ENCODE measurements around the gene UBE2U.

The UBE2U gene

GRCh38 chr1:64167176-64167575 is 36.2 kb upstream of the UBE2U start:
- Histone ChIP-seq H3K36me3 (replicated peaks in 1 of 2; ENCODE audit: control insufficient read depth in 2 of 2, insufficient read depth in 2 of 2, low read length in 2 of 2) (peaks cover 0 to 2% of the 10 kb centered on the region in 2 donors), H3K4me2 (ENCODE audit: insufficient read depth, low read length, poor library complexity, severe bottlenecking) (no peak overlapping the region), H3K4me1 (ENCODE audit: control insufficient read depth in 2 of 2, insufficient read depth in 1 of 2, low read depth in 1 of 2, low read length in 2 of 2) (peaks cover 0 to 2% of the 10 kb centered on the region in 2 donors), H2AFZ (ENCODE audit: low read length) (no peak overlapping the region), H4K91ac (ENCODE audit: low read depth, low read length, poor library complexity) (no peak overlapping the region), H3K9me3 (replicated peaks in 1 of 2; ENCODE audit: control insufficient read depth in 2 of 2, insufficient read depth in 1 of 2, low read depth in 1 of 2, low read length in 2 of 2) (no peaks in the 10 kb centered on the region), H3K27me3 (ENCODE audit: control insufficient read depth in 3 of 3, insufficient read depth in 3 of 3, low read depth in 1 of 3, low read length in 3 of 3) (no peaks in the 10 kb centered on the region), H3K23ac (ENCODE audit: low read depth, low read length, poor library complexity) (no peak overlapping the region), H3K9ac (ENCODE audit: low read depth, low read length, poor library complexity) (no peak overlapping the region), H3K18ac (ENCODE audit: low read length) (no peak overlapping the region), H2BK12ac (ENCODE audit: low read length) (no peak overlapping the region), H2AK5ac (ENCODE audit: low read depth, low read length) (no peak overlapping the region), H3K79me1 (ENCODE audit: low read depth, low read length) (no peaks in the 10 kb centered on the region), H2BK5ac (ENCODE audit: low read length) (no peak overlapping the region), H3K4ac (ENCODE audit: low read length) (no peak overlapping the region), H3K4me3 (ENCODE audit: low read length in 2 of 2) (no peak overlapping the region), H4K8ac (ENCODE audit: low read depth, low read length) (no peak overlapping the region), H2BK120ac (ENCODE audit: low read depth, low read length) (no peak overlapping the region), H3K14ac (ENCODE audit: low read length) (no peak overlapping the region), H3K27ac (replicated peaks; ENCODE audit: low read length) (no peak overlapping the region), H2BK15ac (ENCODE audit: low read length) (no peak overlapping the region)
- no CpG with 5 or more reads among the region's 2 CpGs for WGBS, 2 donors (ENCODE audit: extremely low coverage in 2 of 2, insufficient read length in 2 of 2, insufficient replicate concordance in 1 of 2)
- no peak for DNase-seq (ENCODE audit: low spot score)

GRCh38 chr1:64171246-64171645 is 32.2 kb upstream of the UBE2U start:
- no peak overlapping the region for H3K23ac ChIP-seq (ENCODE audit: low read depth, low read length, poor library complexity)
- H2BK12ac ChIP-seq (ENCODE audit: low read length) = no peak overlapping the region
- H3K18ac ChIP-seq (ENCODE audit: low read length) = no peak overlapping the region
- H3K36me3 ChIP-seq (replicated peaks in 1 of 2; ENCODE audit: control insufficient read depth in 2 of 2, insufficient read depth in 2 of 2, low read length in 2 of 2) = peaks cover 0 to 2% of the 10 kb centered on the region in 2 donors
- H2BK120ac ChIP-seq (ENCODE audit: low read depth, low read length) = no peak overlapping the region
- H3K4me3 ChIP-seq (ENCODE audit: low read length in 2 of 2) = no peak overlapping the region
- no peak overlapping the region for H4K91ac ChIP-seq (ENCODE audit: low read depth, low read length, poor library complexity)
- H3K27me3 ChIP-seq (ENCODE audit: control insufficient read depth in 3 of 3, insufficient read depth in 3 of 3, low read depth in 1 of 3, low read length in 3 of 3) = no peaks in the 10 kb centered on the region
- no peak overlapping the region for H2BK5ac ChIP-seq (ENCODE audit: low read length)
- DNase-seq (ENCODE audit: low spot score) = no peak
- no peaks in the 10 kb centered on the region for H3K9me3 ChIP-seq (replicated peaks in 1 of 2; ENCODE audit: control insufficient read depth in 2 of 2, insufficient read depth in 1 of 2, low read depth in 1 of 2, low read length in 2 of 2)
- H2AFZ ChIP-seq (ENCODE audit: low read length) = no peak overlapping the region
- no peak overlapping the region for H3K27ac ChIP-seq (replicated peaks; ENCODE audit: low read length)
- no peak overlapping the region for H3K4ac ChIP-seq (ENCODE audit: low read length)
- whole genome bisulfite sequencing, 2 donors (ENCODE audit: extremely low coverage in 2 of 2, insufficient read length in 2 of 2, insufficient replicate concordance in 1 of 2) = no CpG with 5 or more reads among the region's 1 CpG
- no peak overlapping the region for H4K8ac ChIP-seq (ENCODE audit: low read depth, low read length)
- no peaks in the 10 kb centered on the region for H3K79me1 ChIP-seq (ENCODE audit: low read depth, low read length)
- no peak overlapping the region for H2AK5ac ChIP-seq (ENCODE audit: low read depth, low read length)
- H3K4me1 ChIP-seq (ENCODE audit: control insufficient read depth in 2 of 2, insufficient read depth in 1 of 2, low read depth in 1 of 2, low read length in 2 of 2) = no peaks in the 10 kb centered on the region
- no peak overlapping the region for H3K4me2 ChIP-seq (ENCODE audit: insufficient read depth, low read length, poor library complexity, severe bottlenecking)
- H3K14ac ChIP-seq (ENCODE audit: low read length) = no peak overlapping the region
- no peak overlapping the region for H3K9ac ChIP-seq (ENCODE audit: low read depth, low read length, poor library complexity)
- no peak overlapping the region for H2BK15ac ChIP-seq (ENCODE audit: low read length)

- Histone ChIP-seq H3K4ac (ENCODE audit: low read length) (no peak overlapping the region), H3K27me3 (ENCODE audit: control insufficient read depth in 3 of 3, insufficient read depth in 3 of 3, low read depth in 1 of 3, low read length in 3 of 3) (no peaks in the 10 kb centered on the region), H3K36me3 (replicated peaks in 1 of 2; ENCODE audit: control insufficient read depth in 2 of 2, insufficient read depth in 2 of 2, low read length in 2 of 2) (no peaks in the 10 kb centered on the region), H3K4me1 (ENCODE audit: control insufficient read depth in 2 of 2, insufficient read depth in 1 of 2, low read depth in 1 of 2, low read length in 2 of 2) (peaks cover 0 to 2% of the 10 kb centered on the region in 2 donors), H2BK5ac (ENCODE audit: low read length) (no peak overlapping the region), H3K4me3 (ENCODE audit: low read length in 2 of 2) (no peak overlapping the region), H3K27ac (replicated peaks; ENCODE audit: low read length) (no peak overlapping the region), H2AK5ac (ENCODE audit: low read depth, low read length) (no peak overlapping the region), H3K4me2 (ENCODE audit: insufficient read depth, low read length, poor library complexity, severe bottlenecking) (no peak overlapping the region), H3K14ac (ENCODE audit: low read length) (no peak overlapping the region), H3K9ac (ENCODE audit: low read depth, low read length, poor library complexity) (no peak overlapping the region), H3K79me1 (ENCODE audit: low read depth, low read length) (no peaks in the 10 kb centered on the region), H3K18ac (ENCODE audit: low read length) (no peak overlapping the region), H2BK12ac (ENCODE audit: low read length) (no peak overlapping the region), H3K23ac (ENCODE audit: low read depth, low read length, poor library complexity) (no peak overlapping the region), H4K8ac (ENCODE audit: low read depth, low read length) (no peak overlapping the region), H2AFZ (ENCODE audit: low read length) (no peak overlapping the region), H2BK15ac (ENCODE audit: low read length) (no peak overlapping the region), H4K91ac (ENCODE audit: low read depth, low read length, poor library complexity) (no peak overlapping the region), H2BK120ac (ENCODE audit: low read depth, low read length) (no peak overlapping the region), H3K9me3 (replicated peaks in 1 of 2; ENCODE audit: control insufficient read depth in 2 of 2, insufficient read depth in 1 of 2, low read depth in 1 of 2, low read length in 2 of 2) (no peaks in the 10 kb centered on the region)
- no peak for DNase-seq (ENCODE audit: low spot score)
- WGBS, 2 donors (ENCODE audit: extremely low coverage in 2 of 2, insufficient read length in 2 of 2, insufficient replicate concordance in 1 of 2) = no CpG with 5 or more reads among the region's 3 CpGs
These were observed 31.6 kb upstream of the UBE2U start for GRCh38 chr1:64171797-64172281.

GRCh38 chr1:64172458-64172983 is 30.9 kb upstream of the UBE2U start:
- H3K27me3 ChIP-seq (ENCODE audit: control insufficient read depth in 3 of 3, insufficient read depth in 3 of 3, low read depth in 1 of 3, low read length in 3 of 3) = no peaks in the 10 kb centered on the region
- no peak overlapping the region for H2AFZ ChIP-seq (ENCODE audit: low read length)
- no peak overlapping the region for H3K27ac ChIP-seq (replicated peaks; ENCODE audit: low read length)
- H4K8ac ChIP-seq (ENCODE audit: low read depth, low read length) = no peak overlapping the region
- no CpG with 5 or more reads among the region's 3 CpGs for WGBS, 2 donors (ENCODE audit: extremely low coverage in 2 of 2, insufficient read length in 2 of 2, insufficient replicate concordance in 1 of 2)
- H3K4ac ChIP-seq (ENCODE audit: low read length) = no peak overlapping the region
- no peak overlapping the region for H2AK5ac ChIP-seq (ENCODE audit: low read depth, low read length)
- no peaks in the 10 kb centered on the region for H3K79me1 ChIP-seq (ENCODE audit: low read depth, low read length)
- no peak overlapping the region for H4K91ac ChIP-seq (ENCODE audit: low read depth, low read length, poor library complexity)
- peaks cover 0 to 2% of the 10 kb centered on the region in 2 donors for H3K4me1 ChIP-seq (ENCODE audit: control insufficient read depth in 2 of 2, insufficient read depth in 1 of 2, low read depth in 1 of 2, low read length in 2 of 2)
- H2BK5ac ChIP-seq (ENCODE audit: low read length) = no peak overlapping the region
- no peaks in the 10 kb centered on the region for H3K36me3 ChIP-seq (replicated peaks in 1 of 2; ENCODE audit: control insufficient read depth in 2 of 2, insufficient read depth in 2 of 2, low read length in 2 of 2)
- H3K18ac ChIP-seq (ENCODE audit: low read length) = no peak overlapping the region
- H3K4me2 ChIP-seq (ENCODE audit: insufficient read depth, low read length, poor library complexity, severe bottlenecking) = no peak overlapping the region
- H3K9me3 ChIP-seq (replicated peaks in 1 of 2; ENCODE audit: control insufficient read depth in 2 of 2, insufficient read depth in 1 of 2, low read depth in 1 of 2, low read length in 2 of 2) = no peaks in the 10 kb centered on the region
- no peak overlapping the region for H2BK12ac ChIP-seq (ENCODE audit: low read length)
- no peak overlapping the region for H3K9ac ChIP-seq (ENCODE audit: low read depth, low read length, poor library complexity)
- H3K14ac ChIP-seq (ENCODE audit: low read length) = no peak overlapping the region
- H2BK120ac ChIP-seq (ENCODE audit: low read depth, low read length) = no peak overlapping the region
- no peak for DNase-seq (ENCODE audit: low spot score)
- no peak overlapping the region for H3K4me3 ChIP-seq (ENCODE audit: low read length in 2 of 2)
- H3K23ac ChIP-seq (ENCODE audit: low read depth, low read length, poor library complexity) = no peak overlapping the region
- H2BK15ac ChIP-seq (ENCODE audit: low read length) = no peak overlapping the region
